Measurements from ENCODE around the gene ASRGL1. TPM values are rescaled to one million over a fixed set of nuclear protein-coding genes. Genes with fewer than 3 reads are reported as not detected.

ASRGL1 gene
- total RNA-seq, 1 donor from 2014 or later, result 2.9 TPM

GRCh38 chr11:62395885-62396551 is 58.8 kb downstream of the ASRGL1 start:
- DNase-seq (ENCODE audit: extremely low spot score, unreplicated experiment), result no peak
- Mint-ChIP-seq H3K36me3 (ENCODE audit: unreplicated experiment) (no peaks in the 10 kb centered on the region), H3K9me3 (ENCODE audit: unreplicated experiment) (no peaks in the 10 kb centered on the region), H3K4me1 (ENCODE audit: unreplicated experiment) (peaks cover 42% of the 10 kb centered on the region), H3K4me3 (ENCODE audit: unreplicated experiment) (no peak overlapping the region), H3K27ac (ENCODE audit: unreplicated experiment) (peak overlapping the region; percentile 57), H3K27me3 (ENCODE audit: unreplicated experiment) (no peaks in the 10 kb centered on the region)
- TF ChIP-seq CTCF (IDR thresholded peaks at IDR 0.05), result no peak

- H3K4me3 Mint-ChIP-seq (ENCODE audit: unreplicated experiment), result no peak overlapping the region
- no peak for TF ChIP-seq CTCF (IDR thresholded peaks at IDR 0.05)
- peaks cover 60% of the 10 kb centered on the region for H3K4me1 Mint-ChIP-seq (ENCODE audit: unreplicated experiment)
- DNase-seq (ENCODE audit: extremely low spot score, unreplicated experiment), result no peak
- H3K9me3 Mint-ChIP-seq (ENCODE audit: unreplicated experiment), result no peaks in the 10 kb centered on the region
- H3K27me3 Mint-ChIP-seq (ENCODE audit: unreplicated experiment), result no peaks in the 10 kb centered on the region
- no peaks in the 10 kb centered on the region for H3K36me3 Mint-ChIP-seq (ENCODE audit: unreplicated experiment)
- H3K27ac Mint-ChIP-seq (ENCODE audit: unreplicated experiment), result peak overlapping the region; percentile 84
Measured at GRCh38 chr11:62398011-62398994, 61.1 kb downstream of the ASRGL1 start.

- Mint-ChIP-seq H3K36me3 (ENCODE audit: unreplicated experiment) (no peaks in the 10 kb centered on the region), H3K27ac (ENCODE audit: unreplicated experiment) (peak overlapping the region; percentile 84), H3K4me1 (ENCODE audit: unreplicated experiment) (peaks cover 60% of the 10 kb centered on the region), H3K4me3 (ENCODE audit: unreplicated experiment) (peak overlapping the region; percentile 50), H3K9me3 (ENCODE audit: unreplicated experiment) (no peaks in the 10 kb centered on the region), H3K27me3 (ENCODE audit: unreplicated experiment) (no peaks in the 10 kb centered on the region)
- TF ChIP-seq CTCF (IDR thresholded peaks at IDR 0.05), result no peak
- no peak for DNase-seq (ENCODE audit: extremely low spot score, unreplicated experiment)
Measured at GRCh38 chr11:62399172-62399877, 62.1 kb downstream of the ASRGL1 start.

- DNase-seq (ENCODE audit: extremely low spot score, unreplicated experiment), result no peak
- no peak for TF ChIP-seq CTCF (IDR thresholded peaks at IDR 0.05)
- Mint-ChIP-seq H3K27me3 (ENCODE audit: unreplicated experiment) (no peaks in the 10 kb centered on the region), H3K4me3 (ENCODE audit: unreplicated experiment) (no peak overlapping the region), H3K4me1 (ENCODE audit: unreplicated experiment) (peaks cover 56% of the 10 kb centered on the region), H3K36me3 (ENCODE audit: unreplicated experiment) (no peaks in the 10 kb centered on the region), H3K9me3 (ENCODE audit: unreplicated experiment) (no peaks in the 10 kb centered on the region), H3K27ac (ENCODE audit: unreplicated experiment) (peak overlapping the region; percentile 84)
Measured at GRCh38 chr11:62399878-62400266, 62.6 kb downstream of the ASRGL1 start.

Measured in osteocyte (in vitro differentiated cells).